Esophagus squamous epithelium (tissue), 5 donors: ENCODE data around the gene COX7A1. TPM values are rescaled to one million over a fixed set of nuclear protein-coding genes. Genes with fewer than 3 reads are reported as not detected.

Experiments used
- DNase-seq: peaks from one replicate; lab custom pipeline; 2025; lab: John Stamatoyannopoulos, UW
- H3K27ac ChIP-seq, 4 donors: fragments of 200-600 bp; sonication (generic); one replicate each; pipeline ENCODE4 v1.5.1; 2016 to 2019; ENCODE audit warnings: mild to moderate bottlenecking in 1 of 4
- H3K27me3 ChIP-seq, 4 donors: fragments of 200-600 bp; sonication (generic); 1 replicate in 3 of 4; 2 replicates in 1 of 4; pipeline versions ENCODE4 v1.5.1 to v1.6.0; 2017 to 2021; ENCODE audit warnings: antibody characterized with exemption in 1 of 4
- H3K36me3 ChIP-seq, 3 donors: fragments of 200-600 bp; sonication (generic); one replicate each; pipeline ENCODE4 v1.5.1; 2016 to 2019
- H3K4me1 ChIP-seq, 3 donors: fragments of 200-600 bp; sonication (generic); one replicate each; pipeline ENCODE4 v1.5.1; 2017 to 2019
- H3K4me3 ChIP-seq, 4 donors: fragments of 200-600 bp; sonication (generic); 1 replicate in 3 of 4; 2 replicates in 1 of 4; pipeline ENCODE4 v1.5.1; 2016 to 2019; ENCODE audit warnings: mild to moderate bottlenecking in 2 of 4, moderate library complexity in 1 of 4
- H3K9me3 ChIP-seq, 3 donors: fragments of 200-600 bp; sonication (generic); one replicate each; pipeline ENCODE4 v1.5.1; 2016 to 2019
- POLR2A ChIP-seq, 4 donors: fragments of 450-650 bp; IDR thresholded peaks; one replicate each; pipeline ENCODE4 v1.6.1; 2017; ENCODE audit warnings: antibody characterized with exemption in 4 of 4, mild to moderate bottlenecking in 4 of 4, moderate library complexity in 3 of 4
- WGBS, 2 donors: methylation state at CpG; one replicate each; pipeline ENCODE4 v1.1.5; 2018; 5-methylcytosine and 5-hydroxymethylcytosine counted together
- intact Hi-C: fragments of 100-400 bp; cut with DNase I; formaldehyde crosslinking; loops from one replicate; pipeline ENCODE4 v1.15.0; 2022
- total RNA-seq, 4 donors: library from RNA; depleted of rRNA; stranded (reverse); fragments of >200 nt; gene quantifications; one replicate each; pipeline ENCODE4 v1.1.0, GENCODE V29; 2016
- TF ChIP-seq, protein P1 (sequence below), 6 experiments: fragments of 450-650 bp in 4 of 6; fragments of 200-600 bp in 2 of 6; sonication (generic) in 2 of 6; IDR thresholded peaks; one replicate each; pipeline ENCODE4 v1.5.1; 2016 to 2019; ENCODE audit warnings: antibody characterized with exemption in 6 of 6, mild to moderate bottlenecking in 4 of 6, moderate library complexity in 4 of 6
- donor health status: DM: yes; HTN: yes; CAD: no.

COX7A1 gene
- total RNA-seq, 4 donors from 2014 or later: 2.0 to 15.8 (median 3.1) TPM

DNA sequence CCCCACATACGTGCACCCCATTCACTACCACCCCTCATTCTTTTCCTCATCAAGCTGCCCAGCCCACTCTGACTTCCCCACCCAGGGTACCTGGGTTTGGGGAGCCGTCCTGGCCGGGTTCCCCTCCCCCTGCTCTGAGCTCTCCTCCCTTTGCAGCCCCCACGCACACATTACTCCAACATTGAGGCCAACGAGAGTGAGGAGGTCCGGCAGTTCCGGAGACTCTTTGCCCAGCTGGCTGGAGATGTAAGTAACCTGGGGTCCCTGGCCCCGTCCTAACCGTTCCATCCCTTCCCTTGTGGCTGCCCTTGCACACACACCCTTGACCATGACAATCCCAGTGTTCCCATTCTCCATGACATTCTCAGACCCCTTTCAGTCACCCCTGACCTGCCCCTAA lies 9.8 kb downstream of the COX7A1 start:
- Histone ChIP-seq H3K27me3 (no peaks in the 10 kb centered on the region), H3K36me3 (peaks cover 20 to 61% (median 44%) of the 10 kb centered on the region in 3 donors), H3K4me1 (peaks cover 17 to 36% (median 19%) of the 10 kb centered on the region in 3 donors), H3K27ac (peak overlapping the region in 2 of 4 donors; percentile 92 to 99), H3K9me3 (no peaks in the 10 kb centered on the region), H3K4me3 (no peak overlapping the region)
- whole genome bisulfite sequencing, 2 donors: 87 to 90% methylated on average over 9 of the region's 9 CpGs
- TF ChIP-seq, protein P1, sequence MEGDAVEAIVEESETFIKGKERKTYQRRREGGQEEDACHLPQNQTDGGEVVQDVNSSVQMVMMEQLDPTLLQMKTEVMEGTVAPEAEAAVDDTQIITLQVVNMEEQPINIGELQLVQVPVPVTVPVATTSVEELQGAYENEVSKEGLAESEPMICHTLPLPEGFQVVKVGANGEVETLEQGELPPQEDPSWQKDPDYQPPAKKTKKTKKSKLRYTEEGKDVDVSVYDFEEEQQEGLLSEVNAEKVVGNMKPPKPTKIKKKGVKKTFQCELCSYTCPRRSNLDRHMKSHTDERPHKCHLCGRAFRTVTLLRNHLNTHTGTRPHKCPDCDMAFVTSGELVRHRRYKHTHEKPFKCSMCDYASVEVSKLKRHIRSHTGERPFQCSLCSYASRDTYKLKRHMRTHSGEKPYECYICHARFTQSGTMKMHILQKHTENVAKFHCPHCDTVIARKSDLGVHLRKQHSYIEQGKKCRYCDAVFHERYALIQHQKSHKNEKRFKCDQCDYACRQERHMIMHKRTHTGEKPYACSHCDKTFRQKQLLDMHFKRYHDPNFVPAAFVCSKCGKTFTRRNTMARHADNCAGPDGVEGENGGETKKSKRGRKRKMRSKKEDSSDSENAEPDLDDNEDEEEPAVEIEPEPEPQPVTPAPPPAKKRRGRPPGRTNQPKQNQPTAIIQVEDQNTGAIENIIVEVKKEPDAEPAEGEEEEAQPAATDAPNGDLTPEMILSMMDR (IDR thresholded peaks at IDR 0.05): no peak
- TF ChIP-seq POLR2A (IDR thresholded peaks at IDR 0.05): no peak
- no peak for DNase-seq
- intact Hi-C loops: no loop called here

DNA sequence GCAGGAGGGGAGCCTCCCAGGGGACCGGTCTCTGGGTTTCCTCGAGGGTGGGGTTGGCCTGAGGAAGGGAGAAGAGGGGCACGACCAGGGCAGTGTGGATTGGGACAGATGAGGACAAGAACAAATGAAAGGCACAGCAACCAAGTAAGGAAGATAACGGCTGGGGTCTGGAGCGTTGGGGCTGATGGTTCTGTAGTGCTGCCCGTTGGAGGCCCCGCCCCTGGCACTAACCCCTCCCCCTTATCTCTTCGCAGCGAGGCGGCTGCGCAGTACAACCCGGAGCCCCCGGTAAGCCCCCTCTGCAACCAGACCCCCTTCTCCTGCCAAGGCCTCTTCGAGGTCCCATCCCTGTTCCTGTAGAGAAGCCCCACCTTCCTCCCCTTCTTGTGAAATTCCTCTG lies 10.2 kb downstream of the COX7A1 start:
- Histone ChIP-seq H3K27ac (peak overlapping the region; percentile 92 to 99 (median 99)), H3K9me3 (no peaks in the 10 kb centered on the region), H3K4me3 (peak overlapping the region in 2 of 4 donors; percentile 68 to 82), H3K36me3 (peaks cover 20 to 56% (median 40%) of the 10 kb centered on the region in 3 donors), H3K4me1 (peaks cover 22 to 40% (median 24%) of the 10 kb centered on the region in 3 donors), H3K27me3 (no peaks in the 10 kb centered on the region)
- intact Hi-C loops: no loop called here
- no peak for TF ChIP-seq POLR2A (IDR thresholded peaks at IDR 0.05)
- TF ChIP-seq, protein P1 (IDR thresholded peaks at IDR 0.05): no peak
- DNase-seq: no peak
- 93 to 95% methylated on average over 9 to 11 of the region's 14 CpGs for WGBS, 2 donors

DNA sequence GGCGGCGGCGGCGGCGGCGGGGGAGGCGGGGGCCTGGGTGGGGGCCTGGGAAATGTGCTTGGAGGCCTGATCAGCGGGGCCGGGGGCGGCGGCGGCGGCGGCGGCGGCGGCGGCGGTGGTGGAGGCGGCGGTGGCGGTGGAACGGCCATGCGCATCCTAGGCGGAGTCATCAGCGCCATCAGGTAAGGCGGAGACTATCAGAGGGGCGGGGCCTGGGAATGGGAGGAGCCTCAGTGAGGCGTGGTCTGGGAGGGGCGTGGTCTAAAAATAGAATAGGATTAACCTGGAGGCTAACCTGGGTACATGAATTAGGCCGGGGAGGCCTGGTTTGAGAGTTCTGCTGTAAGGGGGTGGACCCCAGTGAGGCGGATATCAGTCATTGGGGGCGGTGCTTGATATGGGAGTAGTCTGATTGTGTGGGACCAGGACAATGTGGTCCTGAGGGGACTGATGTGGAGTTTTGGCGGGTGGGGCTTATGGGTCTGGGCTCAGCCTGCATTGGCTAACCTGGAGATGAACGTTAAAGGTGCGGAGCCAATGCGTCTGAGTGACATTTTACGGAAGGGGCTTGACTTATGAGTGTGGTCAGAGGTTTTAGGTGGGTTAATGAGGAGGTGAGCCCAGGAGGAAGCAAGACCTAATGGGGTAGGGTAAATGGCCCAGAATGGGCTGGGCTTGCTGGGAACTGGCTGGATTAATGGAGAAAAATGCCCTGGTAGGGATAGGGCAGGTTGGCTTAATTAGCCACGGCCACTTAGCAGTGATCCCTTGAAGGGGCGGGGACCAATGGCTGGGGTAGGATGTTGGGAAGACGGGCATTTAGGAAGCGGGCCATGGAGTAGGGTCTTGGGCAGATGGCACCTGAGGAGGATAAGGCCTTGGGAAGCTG lies 11.0 kb downstream of the COX7A1 start:
- H3K4me3 ChIP-seq: peak overlapping the region; percentile 68 to 88 (median 82)
- H3K4me1 ChIP-seq: peaks cover 26 to 48% (median 28%) of the 10 kb centered on the region in 3 donors
- H3K9me3 ChIP-seq: no peaks in the 10 kb centered on the region
- DNase-seq: peak; percentile 59
- TF ChIP-seq, protein P1 (IDR thresholded peaks at IDR 0.05): no peak
- TF ChIP-seq POLR2A (IDR thresholded peaks at IDR 0.05): peak in 1 of 4 donors; percentile 75
- H3K27ac ChIP-seq: peak overlapping the region; percentile 92 to 99 (median 99)
- H3K27me3 ChIP-seq: no peaks in the 10 kb centered on the region
- peaks cover 17 to 49% (median 32%) of the 10 kb centered on the region in 3 donors for H3K36me3 ChIP-seq
- intact Hi-C loops: no loop called here
- 40 to 59% methylated on average over 15 to 19 of the region's 42 CpGs for WGBS, 2 donors

DNA sequence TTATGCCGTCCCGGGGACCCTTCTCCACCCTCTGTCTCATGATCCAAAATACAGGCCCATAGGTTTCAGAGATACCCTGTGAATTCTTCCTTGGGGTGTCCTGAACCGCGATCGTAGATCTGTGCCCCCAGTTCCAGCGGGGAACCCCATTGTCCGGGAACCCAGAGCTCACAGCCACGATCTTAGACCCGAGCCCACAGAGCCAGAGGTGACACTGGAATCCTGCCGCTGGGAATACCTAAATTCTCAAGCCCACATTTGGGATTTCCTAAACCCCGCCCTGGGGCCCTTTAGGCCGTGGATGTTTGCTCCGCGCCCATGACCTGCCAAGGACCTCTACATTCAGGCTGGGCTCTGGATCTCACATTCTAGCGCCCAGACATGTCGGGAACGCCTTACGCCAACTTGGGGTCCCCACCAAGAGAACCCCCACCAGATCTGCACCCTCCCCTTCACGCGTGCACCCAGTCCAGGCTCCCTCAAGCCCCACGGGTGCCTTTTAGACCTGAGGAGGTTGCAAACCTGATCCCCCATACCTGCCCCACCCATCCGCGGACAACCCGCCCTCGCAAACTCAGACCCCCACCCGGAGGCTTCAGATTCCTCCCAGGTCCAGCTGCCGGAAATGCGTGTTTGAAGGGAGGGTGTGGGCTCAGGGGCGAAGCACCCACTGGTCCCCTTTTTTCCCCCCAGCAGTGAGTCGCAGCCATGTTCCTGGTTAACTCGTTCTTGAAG lies 11.8 kb downstream of the COX7A1 start:
- peaks cover 9 to 41% (median 24%) of the 10 kb centered on the region in 3 donors for H3K36me3 ChIP-seq
- TF ChIP-seq, protein P1 (IDR thresholded peaks at IDR 0.05): no peak
- TF ChIP-seq POLR2A (IDR thresholded peaks at IDR 0.05): no peak
- no peak for DNase-seq
- no peaks in the 10 kb centered on the region for H3K9me3 ChIP-seq
- H3K27ac ChIP-seq: peak overlapping the region; percentile 92 to 99 (median 99)
- 2% methylated on average over 9 to 10 of the region's 31 CpGs for WGBS, 2 donors
- H3K27me3 ChIP-seq: no peaks in the 10 kb centered on the region
- peak overlapping the region; percentile 68 to 88 (median 82) for H3K4me3 ChIP-seq
- intact Hi-C loops: no loop called here
- H3K4me1 ChIP-seq: peaks cover 26 to 56% (median 32%) of the 10 kb centered on the region in 3 donors
